Measurements from ENCODE around the gene GM2A. TPM values are rescaled to one million over a fixed set of nuclear protein-coding genes. Genes with fewer than 3 reads are reported as not detected.

GM2A gene
- total RNA-seq = 21.9 TPM

DNA sequence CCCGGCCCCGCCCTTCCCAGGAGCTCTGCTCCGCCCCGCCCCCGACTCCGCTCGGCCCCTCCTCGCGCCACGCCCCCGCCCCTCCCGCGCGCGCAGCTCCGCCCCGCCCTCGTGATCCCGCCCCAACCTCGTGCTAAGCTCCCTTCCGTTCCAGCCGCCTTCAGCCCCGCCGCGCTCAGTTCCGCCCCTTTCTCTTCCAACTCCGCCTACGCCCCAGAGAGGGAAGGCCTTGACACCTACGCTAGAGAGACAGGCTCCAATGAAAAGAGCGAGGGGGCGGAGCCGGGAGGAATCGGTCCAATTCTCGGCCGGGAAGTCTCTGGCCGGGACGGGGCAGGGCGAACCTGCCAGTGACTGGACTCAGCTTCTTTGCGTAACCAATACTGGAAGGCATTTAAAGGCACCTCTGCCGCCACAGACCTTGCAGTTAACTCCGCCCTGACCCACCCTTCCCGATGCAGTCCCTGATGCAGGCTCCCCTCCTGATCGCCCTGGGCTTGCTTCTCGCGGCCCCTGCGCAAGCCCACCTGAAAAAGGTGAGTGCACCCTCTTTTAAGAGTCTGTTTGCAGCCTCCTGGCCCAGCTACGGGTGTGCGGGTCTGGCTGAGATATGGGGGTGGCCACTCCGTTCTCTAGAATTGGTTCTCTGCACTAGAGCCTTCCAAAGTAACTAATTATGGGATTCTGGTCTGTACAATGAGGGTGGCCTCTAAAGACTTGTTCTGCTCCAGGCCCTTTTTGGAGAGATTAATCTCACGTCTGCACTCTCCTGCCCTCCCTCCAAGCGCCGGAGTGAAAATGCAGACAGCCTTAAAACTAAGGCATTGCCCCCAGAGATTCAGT lies at the start of gene GM2A:
Gene GM2A (plus strand): TSS at position 424 of the 843 bp plus-strand sequence. CDS start 32 bp downstream, at position 456.

GRCh38 chr5:151223447-151224264 lies 29.3 kb upstream of the GM2A start, which contains the start of gene CCDC69:
Gene CCDC69, minus strand, starts transcription at chr5:151224092. Its CDS starts 122 bp downstream, at chr5:151223970.

GRCh38 chr5:151303666-151304065 lies 50.7 kb downstream of the GM2A start, which contains the start of gene SLC36A3:
Gene SLC36A3, minus strand, starts transcription at chr5:151303766. Its CDS starts 412 bp downstream, at chr5:151303354.

Other genes with a start within 250 kb of the GM2A start
- gene GPX3, start 232.6 kb upstream of the GM2A start, total RNA-seq = 129 TPM
- gene TNIP1, start 172.2 kb upstream of the GM2A start, total RNA-seq = 66.5 TPM
- gene ANXA6, start 95.4 kb upstream of the GM2A start, total RNA-seq = 177 TPM
- gene CCDC69, start 29.1 kb upstream of the GM2A start, total RNA-seq = 3.8 TPM
- not detected for gene SLC36A3, start 50.6 kb downstream of the GM2A start, total RNA-seq
- not detected for gene SLC36A2, start 94.4 kb downstream of the GM2A start, total RNA-seq
- 6.5 TPM for gene SLC36A1, start 194.4 kb downstream of the GM2A start, total RNA-seq

All from camera-type eye (tissue), 1 donor.